CD4-positive, alpha-beta T cell (primary cell): ENCODE results near the gene ACCS. TPM values are rescaled to one million over a fixed set of nuclear protein-coding genes. Genes with fewer than 3 reads are reported as not detected.

Experiments
- ATAC-seq: fragments of 200-7000 bp; cut with Tn5 transposase; one replicate; pipeline ENCODE4 v1.10.0; 2022; ENCODE audit warnings: mild to moderate bottlenecking; ENCODE audit not compliant: poor library complexity
- CTCF ChIA-PET: fragments of 350-600 bp; sonication (Branson Sonifier 250); formaldehyde crosslinking; loops from one replicate; lab custom pipeline; 2021; ENCODE audit warnings: antibody characterized with exemption, inconsistent platforms; lab: Charles Lee
- POLR2A ChIA-PET: fragments of 350-600 bp; sonication (Branson Sonifier 250); formaldehyde crosslinking; loops from one replicate; lab custom pipeline; 2021; ENCODE audit warnings: antibody characterized with exemption, inconsistent platforms; lab: Charles Lee
- DNase-seq, 14 experiments: peaks; one replicate each; pipeline ENCODE4 v3.0.0-alpha.2; 2013 to 2020; ENCODE audit warnings: mixed read lengths in 2 of 14
- H3K27ac ChIP-seq, 2 donors: one replicate each; pipeline versions ENCODE4 v1.5.1 to v1.7.0; 2013; ENCODE audit warnings: low read length in 2 of 2, low read depth in 1 of 2, mild to moderate bottlenecking in 1 of 2
- H3K27me3 ChIP-seq, 2 experiments: 1 replicate in 1 of 2; 2 replicates in 1 of 2; pipeline versions ENCODE4 v1.6.1 to v1.7.0; 2013; ENCODE audit warnings: low read length in 2 of 2, control low read depth in 1 of 2, mild to moderate bottlenecking in 1 of 2, moderate library complexity in 1 of 2; ENCODE audit not compliant: insufficient read depth in 2 of 2, control insufficient read depth in 1 of 2
- H3K36me3 ChIP-seq: one replicate; pipeline ENCODE4 v1.6.1; 2013; ENCODE audit warnings: low read length, control low read depth; ENCODE audit not compliant: insufficient read depth
- H3K4me1 ChIP-seq: one replicate; pipeline ENCODE4 v1.6.1; 2013; ENCODE audit warnings: low read length, control low read depth; ENCODE audit not compliant: insufficient read depth
- H3K4me3 ChIP-seq: one replicate; pipeline ENCODE4 v1.5.1; 2013; ENCODE audit warnings: mild to moderate bottlenecking, low read length, moderate library complexity
- H3K9me3 ChIP-seq, 2 experiments: 1 replicate in 1 of 2; 2 replicates in 1 of 2; pipeline versions ENCODE4 v1.6.1 to v1.7.0; 2013; ENCODE audit warnings: low read length in 2 of 2, mild to moderate bottlenecking in 2 of 2, control low read depth in 1 of 2, moderate library complexity in 1 of 2; ENCODE audit not compliant: control insufficient read depth in 1 of 2, insufficient read depth in 1 of 2
- H3K27ac Mint-ChIP-seq: one replicate; pipeline ENCODE4 v1.8.0; 2020; ENCODE audit warnings: mixed read lengths
- H3K27me3 Mint-ChIP-seq: one replicate; pipeline ENCODE4 v1.8.0; 2021; ENCODE audit warnings: mixed read lengths
- H3K36me3 Mint-ChIP-seq: one replicate; pipeline ENCODE4 v1.8.0; 2021; ENCODE audit warnings: low read depth, mixed read lengths
- H3K4me1 Mint-ChIP-seq: one replicate; pipeline ENCODE4 v1.8.0; 2021; ENCODE audit warnings: low read depth, mixed read lengths
- H3K4me3 Mint-ChIP-seq: one replicate; pipeline ENCODE4 v1.8.0; 2020; ENCODE audit warnings: mild to moderate bottlenecking, mixed read lengths
- H3K9me3 Mint-ChIP-seq: one replicate; pipeline ENCODE4 v1.8.0; 2020; ENCODE audit warnings: mixed read lengths
- intact Hi-C, 2 experiments: fragments of 100-400 bp; cut with DNase I in 1 of 2; cut with micrococcal nuclease in 1 of 2; formaldehyde crosslinking; loops; one replicate each; pipeline versions ENCODE4 v1.15.1 to v1.9.0; 2023 to 2025; cut with DNase I, micrococcal nuclease
- total RNA-seq, 174 experiments: library from RNA in 2 of 174; stranded (reverse) in 2 of 174; gene quantifications; one replicate each; pipeline ENCODE4 v1.2.3 and lab custom pipeline; 2021 to 2026
- TF ChIP-seq, protein P1 (sequence below): fragments of 200-600 bp; IDR thresholded peaks from one replicate; pipeline ENCODE4 v1.8.0; 2022; ENCODE audit warnings: antibody characterized with exemption, mild to moderate bottlenecking

ACCS gene
- total RNA-seq, 2 experiments from 2014 or later, result 17.7 to 18.7 TPM

DNA sequence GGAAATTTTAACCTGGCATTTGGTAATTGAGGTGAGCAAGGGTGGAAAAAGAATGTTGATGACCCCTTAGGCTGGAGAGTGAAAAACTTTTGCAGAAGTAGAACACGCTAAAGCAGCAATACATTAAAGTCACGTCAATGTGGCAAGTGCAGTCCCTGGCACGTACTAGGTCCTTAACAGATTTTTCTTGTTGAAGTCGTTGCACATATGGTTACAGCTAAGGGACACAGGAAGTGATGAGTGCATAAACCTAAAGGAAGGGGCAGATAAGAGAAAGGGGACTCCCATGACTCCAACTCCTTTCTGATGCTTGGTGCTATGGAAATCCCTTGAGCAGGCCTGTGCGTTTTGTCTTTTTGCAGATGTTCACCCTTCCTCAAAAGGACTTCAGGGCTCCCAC lies 1.2 kb downstream of the ACCS start:
- H3K36me3 Mint-ChIP-seq, result peaks cover 6% of the 10 kb centered on the region
- H3K27ac Mint-ChIP-seq, result peak overlapping the region; percentile 88
- H3K4me3 Mint-ChIP-seq, result peak overlapping the region; percentile 89
- Histone ChIP-seq H3K4me1 (peaks cover 20% of the 10 kb centered on the region), H3K4me3 (no peak overlapping the region), H3K27me3 (no peaks in the 10 kb centered on the region), H3K36me3 (peaks cover 6% of the 10 kb centered on the region), H3K9me3 (no peaks in the 10 kb centered on the region), H3K27ac (no peak overlapping the region)
- peaks cover 30% of the 10 kb centered on the region for H3K4me1 Mint-ChIP-seq
- CTCF ChIA-PET, result interaction anchor here (1.3 to 3.0 kb wide), 2 partner anchors 28 to 43 kb away, joined by 3 to 20 read pairs; partner anchors contain the start of gene EXT2
- intact Hi-C loops, result loop anchor here (2.0 to 10.0 kb wide), 5 partner anchors 28 to 760 kb away; partner anchors contain the start of genes ALKBH3 (in 1 of the 2), EXT2 (in 1 of the 2) and HSD17B12 (in 1 of the 2)
- H3K27me3 Mint-ChIP-seq, result no peaks in the 10 kb centered on the region
- DNase-seq (peak in 2 of 14 experiments; percentile 23 to 24), ATAC-seq (no peak)
- TF ChIP-seq, protein P1, sequence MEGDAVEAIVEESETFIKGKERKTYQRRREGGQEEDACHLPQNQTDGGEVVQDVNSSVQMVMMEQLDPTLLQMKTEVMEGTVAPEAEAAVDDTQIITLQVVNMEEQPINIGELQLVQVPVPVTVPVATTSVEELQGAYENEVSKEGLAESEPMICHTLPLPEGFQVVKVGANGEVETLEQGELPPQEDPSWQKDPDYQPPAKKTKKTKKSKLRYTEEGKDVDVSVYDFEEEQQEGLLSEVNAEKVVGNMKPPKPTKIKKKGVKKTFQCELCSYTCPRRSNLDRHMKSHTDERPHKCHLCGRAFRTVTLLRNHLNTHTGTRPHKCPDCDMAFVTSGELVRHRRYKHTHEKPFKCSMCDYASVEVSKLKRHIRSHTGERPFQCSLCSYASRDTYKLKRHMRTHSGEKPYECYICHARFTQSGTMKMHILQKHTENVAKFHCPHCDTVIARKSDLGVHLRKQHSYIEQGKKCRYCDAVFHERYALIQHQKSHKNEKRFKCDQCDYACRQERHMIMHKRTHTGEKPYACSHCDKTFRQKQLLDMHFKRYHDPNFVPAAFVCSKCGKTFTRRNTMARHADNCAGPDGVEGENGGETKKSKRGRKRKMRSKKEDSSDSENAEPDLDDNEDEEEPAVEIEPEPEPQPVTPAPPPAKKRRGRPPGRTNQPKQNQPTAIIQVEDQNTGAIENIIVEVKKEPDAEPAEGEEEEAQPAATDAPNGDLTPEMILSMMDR, result no peak
- POLR2A ChIA-PET, result interaction anchor here (1.5 kb wide), 1 partner anchor 37 kb away, joined by 7 read pairs; no protein-coding TSS in a partner anchor
- no peaks in the 10 kb centered on the region for H3K9me3 Mint-ChIP-seq

DNA sequence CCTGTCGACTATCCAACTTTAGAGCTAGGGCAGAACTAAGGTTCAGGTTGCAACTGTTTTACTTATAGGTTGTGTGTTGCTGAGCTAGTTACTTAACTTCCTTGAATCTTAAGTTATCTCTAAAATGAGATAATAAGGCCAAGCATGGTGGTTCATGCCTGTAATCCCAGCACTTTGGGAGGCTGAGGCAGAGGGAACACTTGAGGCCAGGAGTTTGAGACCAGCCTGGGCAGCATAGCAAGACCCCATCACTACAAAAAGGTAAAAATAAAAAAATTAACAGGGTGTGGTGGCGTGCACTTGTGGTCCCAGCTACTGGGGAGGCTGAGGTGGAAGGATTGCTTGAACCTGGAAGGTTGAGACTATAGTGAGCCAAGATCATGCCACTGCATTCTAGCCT lies 2.1 kb downstream of the ACCS start:
- POLR2A ChIA-PET, result no interaction called here
- H3K27ac ChIP-seq, result no peak overlapping the region
- DNase-seq (no peak), ATAC-seq (no peak)
- no peak overlapping the region for H3K4me3 ChIP-seq
- H3K4me3 Mint-ChIP-seq, result no peak overlapping the region
- no peaks in the 10 kb centered on the region for H3K27me3 Mint-ChIP-seq
- peaks cover 6% of the 10 kb centered on the region for H3K36me3 ChIP-seq
- H3K36me3 Mint-ChIP-seq, result peaks cover 13% of the 10 kb centered on the region
- no peaks in the 10 kb centered on the region for H3K9me3 ChIP-seq
- peaks cover 30% of the 10 kb centered on the region for H3K4me1 Mint-ChIP-seq
- intact Hi-C loops, result loop anchor here in 1 of 2 experiments (5.0 to 10.0 kb wide), 4 partner anchors 186 to 761 kb away; partner anchors contain the start of genes ALKBH3 and HSD17B12
- TF ChIP-seq, protein P1, result no peak
- peaks cover 20% of the 10 kb centered on the region for H3K4me1 ChIP-seq
- H3K9me3 Mint-ChIP-seq, result no peaks in the 10 kb centered on the region
- no peak overlapping the region for H3K27ac Mint-ChIP-seq
- CTCF ChIA-PET, result interaction anchor here (1.3 to 3.0 kb wide), 3 partner anchors 27 to 42 kb away, joined by 3 to 20 read pairs (median 6); partner anchors contain the start of gene EXT2
- no peaks in the 10 kb centered on the region for H3K27me3 ChIP-seq

DNA sequence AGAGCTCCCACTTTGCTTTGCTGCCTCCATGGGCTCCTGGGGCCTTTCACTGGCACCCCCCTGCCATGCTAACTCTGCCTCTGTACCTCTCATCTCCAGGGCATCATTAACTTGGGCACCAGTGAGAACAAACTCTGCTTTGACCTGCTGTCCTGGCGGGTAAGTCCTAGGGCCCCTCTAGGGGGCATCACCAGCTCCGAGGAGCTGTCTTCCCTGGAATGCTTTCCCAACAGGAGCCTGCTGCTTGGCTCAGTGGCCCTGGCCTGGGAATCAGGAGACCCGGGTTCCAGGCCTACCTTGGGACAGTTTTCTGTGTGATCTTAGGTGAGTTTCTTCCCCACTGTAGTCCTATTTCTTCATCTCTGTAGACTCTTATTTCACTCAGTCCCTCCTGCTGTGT lies 5.1 kb downstream of the ACCS start:
- Mint-ChIP-seq H3K4me1 (peaks cover 18% of the 10 kb centered on the region), H3K4me3 (no peak overlapping the region), H3K36me3 (peaks cover 38% of the 10 kb centered on the region), H3K27ac (no peak overlapping the region), H3K9me3 (no peaks in the 10 kb centered on the region), H3K27me3 (no peaks in the 10 kb centered on the region)
- ATAC-seq (no peak), DNase-seq (no peak)
- TF ChIP-seq, protein P1, result no peak
- Histone ChIP-seq H3K4me1 (peaks cover 9% of the 10 kb centered on the region), H3K9me3 (no peaks in the 10 kb centered on the region), H3K36me3 (peaks cover 9% of the 10 kb centered on the region), H3K27ac (no peak overlapping the region), H3K4me3 (no peak overlapping the region), H3K27me3 (no peaks in the 10 kb centered on the region)
- CTCF ChIA-PET, result interaction anchor here (4.1 kb wide), 1 partner anchor 24 kb away, joined by 15 read pairs; the partner anchor contains the start of gene EXT2
- intact Hi-C loops, result no loop called here
- POLR2A ChIA-PET, result interaction anchor here (1.2 kb wide), 1 partner anchor 34 kb away, joined by 3 read pairs; no protein-coding TSS in a partner anchor
